ENCODE measurements around the gene WDR45B. TPM values are rescaled to one million over a fixed set of nuclear protein-coding genes. Genes with fewer than 3 reads are reported as not detected.
A peak's percentile ranks its signal among the peaks of the same experiment; 100 is the strongest.

WDR45B gene
- total RNA-seq, 1 donor from 2014 or later: 26.6 TPM

DNA sequence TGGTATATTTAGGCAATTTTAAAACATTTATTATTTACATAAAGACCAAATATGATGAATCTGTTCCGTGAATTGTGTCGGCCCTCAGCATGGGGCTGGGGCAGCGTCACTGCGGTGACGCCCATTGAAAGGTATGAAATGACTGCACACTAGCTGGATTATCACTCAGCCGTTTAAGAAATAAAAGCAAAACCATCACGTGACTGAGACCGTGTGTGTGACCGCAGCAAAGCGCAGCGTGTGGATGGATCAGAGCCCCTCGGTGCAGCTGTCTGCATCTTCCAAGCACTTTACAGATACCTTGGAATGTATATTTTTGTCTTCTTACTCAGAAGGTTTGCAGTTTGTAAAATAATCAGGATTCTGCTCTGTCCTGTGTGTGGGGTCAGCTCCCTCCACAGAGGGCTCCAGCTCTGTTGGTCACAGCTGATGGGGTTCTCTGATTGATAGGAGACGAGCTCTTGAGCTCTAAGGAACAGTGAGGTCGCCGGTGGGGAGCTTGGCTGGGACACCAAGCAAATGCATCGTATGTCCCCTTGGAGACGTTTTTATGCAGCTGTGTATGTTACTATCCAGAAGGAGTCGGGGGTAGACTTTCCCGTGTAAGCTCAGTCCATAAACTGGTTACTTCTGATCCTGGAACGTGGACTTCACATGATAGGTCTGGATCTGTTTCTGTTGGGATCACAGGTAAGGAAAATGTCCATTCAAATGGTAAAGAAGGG is 45.1 kb downstream of the WDR45B start:
- DNase-seq (ENCODE audit: low spot score) (no peak), ATAC-seq (no peak)

DNA sequence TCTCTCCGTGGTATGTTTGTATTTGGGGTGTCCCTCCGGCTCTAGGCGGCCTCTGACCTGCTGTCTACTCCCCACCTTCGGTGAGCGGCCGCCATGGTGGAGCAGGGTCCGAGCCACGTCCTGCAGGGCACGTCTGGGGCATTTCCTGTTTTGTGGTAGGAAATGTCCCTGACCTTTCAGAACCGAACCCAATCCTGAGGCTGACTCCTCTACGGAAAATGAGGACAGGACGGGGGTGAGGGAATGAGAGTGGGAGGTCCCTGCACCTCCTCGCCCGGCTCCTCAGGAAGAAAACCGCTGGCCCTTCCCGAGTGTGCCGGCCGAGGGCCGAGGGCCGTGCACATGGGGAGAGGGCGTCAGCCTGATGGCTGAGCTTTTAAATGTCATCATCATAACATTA is 45.8 kb downstream of the WDR45B start:
- no peak for ATAC-seq
- no peak for DNase-seq (ENCODE audit: low spot score)

- DNase-seq (ENCODE audit: low spot score) (no peak), ATAC-seq (no peak)
Measured at GRCh38 chr17:82601447-82602000, 46.7 kb downstream of the WDR45B start.

DNA sequence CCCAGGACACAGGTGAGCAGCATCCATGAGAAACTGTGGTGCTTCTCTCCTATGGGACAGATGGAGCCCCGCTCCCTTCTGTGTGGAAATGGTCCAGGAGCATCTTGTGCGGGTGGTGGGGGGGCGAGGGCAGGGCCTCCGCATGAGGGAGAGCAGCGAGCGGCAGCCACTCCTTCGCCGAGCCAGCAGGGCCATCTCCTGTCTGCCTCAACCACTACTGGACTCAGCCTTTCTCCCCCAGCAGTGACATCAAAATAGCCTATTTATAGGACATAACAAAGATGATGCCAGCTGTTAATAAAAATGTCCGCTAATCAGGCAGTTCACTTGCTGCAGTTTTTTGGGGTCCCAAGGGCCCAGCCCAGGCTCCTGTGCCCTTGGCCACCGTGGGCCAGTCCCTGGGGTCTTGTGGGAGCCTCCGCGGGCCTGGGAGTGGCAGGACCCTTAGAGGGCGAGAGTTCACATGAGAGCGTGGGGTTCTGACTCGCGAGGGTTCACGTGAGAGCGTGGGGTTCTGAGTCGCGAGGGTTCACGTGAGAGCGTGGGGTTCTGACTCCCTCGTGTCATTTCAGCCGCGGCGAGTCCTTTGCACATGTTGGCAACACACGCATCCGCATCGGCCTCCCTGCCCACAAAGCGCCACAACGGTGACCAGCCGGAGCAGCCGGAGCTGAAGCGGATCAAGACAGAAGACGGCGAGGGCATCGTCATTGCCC is 47.4 kb downstream of the WDR45B start:
- ATAC-seq (no peak), DNase-seq (ENCODE audit: low spot score) (no peak)

GRCh38 chr17:82599674-82600661 is 48.3 kb downstream of the WDR45B start:
- ATAC-seq (no peak), DNase-seq (ENCODE audit: low spot score) (no peak)

DNA sequence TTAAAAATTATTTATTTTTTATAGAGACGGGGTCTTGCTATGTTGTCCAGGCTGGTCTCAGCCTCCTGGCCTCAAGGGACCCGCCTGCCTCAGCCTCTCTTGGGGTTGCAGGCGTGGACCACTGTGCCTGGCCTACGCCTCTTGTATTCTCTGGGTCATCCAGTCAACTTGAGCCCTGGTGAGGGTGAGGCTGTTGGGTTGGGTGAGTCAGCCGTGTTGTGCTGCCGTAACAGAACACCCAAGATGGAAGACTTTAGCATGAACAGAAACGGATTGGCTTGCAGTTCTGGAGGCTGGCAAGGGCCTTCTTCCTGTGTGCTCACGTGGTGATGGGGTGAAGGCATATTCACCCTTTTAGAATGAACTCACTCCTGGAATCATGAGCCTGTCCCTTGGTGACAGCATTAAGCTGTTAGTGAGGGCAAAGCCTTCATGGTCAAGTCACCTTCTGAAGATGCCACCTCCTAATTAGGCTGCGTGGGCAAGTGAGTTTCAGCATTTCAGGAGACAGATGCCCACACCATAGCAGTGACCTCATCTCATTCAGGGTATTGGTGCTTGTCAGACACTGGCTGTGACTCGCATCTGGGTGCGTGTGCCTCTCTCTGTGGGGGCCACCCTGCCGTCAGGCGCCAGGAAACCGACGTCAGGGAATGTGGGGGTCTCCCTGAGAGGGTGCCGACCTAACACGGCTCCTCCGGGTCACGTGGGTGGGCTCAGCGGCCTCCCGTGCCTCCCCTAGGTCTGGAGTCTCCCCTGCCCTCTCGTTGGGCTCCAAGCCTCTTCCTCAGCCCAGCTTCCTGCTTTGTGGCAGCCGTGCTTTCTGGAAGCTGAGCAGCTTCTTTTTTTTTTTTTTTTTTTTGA is 49.8 kb downstream of the WDR45B start:
- DNase-seq (ENCODE audit: low spot score): no peak
- ATAC-seq: peak; percentile 7

DNA sequence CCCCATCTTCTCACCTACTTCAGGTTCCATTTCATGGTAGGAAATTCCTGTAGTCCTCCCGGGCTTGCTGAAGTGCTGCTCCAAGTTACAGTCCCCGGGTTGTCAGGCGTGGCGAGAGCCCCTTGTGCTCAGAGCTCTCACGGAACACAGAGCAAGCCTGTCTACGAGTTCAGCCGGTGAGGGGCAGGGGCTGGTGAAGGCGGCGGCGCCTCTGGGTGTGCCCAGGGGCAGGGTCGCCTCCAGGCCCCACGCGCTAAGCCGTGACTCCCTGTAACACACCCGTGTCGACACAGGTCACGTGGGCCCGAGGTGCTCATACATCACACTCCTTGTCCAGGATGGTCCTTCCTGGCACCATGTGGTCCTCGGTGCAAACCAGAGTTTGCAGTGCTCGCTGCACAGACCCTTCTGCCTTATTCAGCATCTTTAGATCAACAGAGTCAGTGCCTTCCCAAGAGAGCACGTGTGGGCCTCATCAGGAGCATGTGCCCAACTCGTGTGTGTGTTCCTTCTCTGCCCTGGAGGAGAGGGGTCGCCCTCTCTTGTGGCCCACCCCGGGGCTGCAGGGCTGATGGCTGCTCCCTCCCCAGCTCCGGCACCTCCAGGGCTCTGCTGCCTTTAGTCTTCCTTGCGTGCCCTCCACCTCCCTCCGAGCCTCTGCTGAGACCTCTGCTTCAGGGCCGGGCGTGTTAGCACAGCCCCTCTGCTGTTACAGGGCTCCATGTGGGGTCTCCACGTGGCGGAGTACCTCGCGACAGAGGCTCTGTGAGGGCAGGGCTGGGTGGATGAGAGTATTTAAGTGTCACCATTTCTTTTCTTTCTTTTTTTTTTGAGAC is 51.2 kb downstream of the WDR45B start:
- ATAC-seq: no peak

DNA sequence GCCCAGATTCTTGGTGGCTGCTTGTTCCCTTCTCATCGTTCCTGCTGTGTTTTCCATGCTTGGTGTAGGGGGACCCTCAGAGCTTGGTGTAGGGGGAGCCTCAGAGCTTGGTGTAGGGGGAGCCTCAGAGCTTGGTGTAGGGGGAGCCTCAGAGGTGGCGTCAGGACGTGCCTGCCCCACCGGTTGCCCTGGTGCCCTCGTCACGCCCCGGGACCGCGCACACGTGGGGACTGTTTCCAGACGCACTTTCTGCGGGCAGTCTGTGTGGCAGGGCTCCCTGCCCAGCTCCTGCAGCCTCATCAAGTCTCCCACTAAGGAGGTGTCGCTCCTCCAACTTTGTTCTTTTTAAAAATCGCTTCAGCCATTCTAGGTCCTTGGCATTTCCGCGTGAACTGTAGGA is 51.9 kb downstream of the WDR45B start:
- ATAC-seq: no peak

More for the DNA sequence above, 51.2 kb downstream of the WDR45B start:
- DNase-seq (ENCODE audit: low spot score): no peak

DNA sequence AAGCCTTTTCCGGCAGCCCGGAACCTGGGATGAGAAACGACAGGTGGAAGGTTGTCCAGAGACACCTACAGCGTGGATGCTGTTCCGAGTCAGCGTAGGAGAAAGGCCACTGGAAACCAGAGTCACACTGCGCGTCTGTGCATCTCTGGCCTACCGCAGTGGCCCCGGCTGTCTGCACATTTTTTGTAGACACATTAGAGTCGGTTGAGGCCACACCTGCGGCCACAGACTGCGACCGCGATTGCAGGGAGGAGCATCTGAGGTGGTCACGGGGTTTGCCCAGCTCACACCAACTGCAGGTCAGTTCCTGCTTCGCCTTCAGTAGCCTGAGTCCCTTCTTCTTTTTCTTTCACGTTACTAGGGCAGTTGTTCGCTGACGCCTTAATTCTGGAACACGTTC is 52.4 kb downstream of the WDR45B start:
- DNase-seq (ENCODE audit: low spot score) (no peak), ATAC-seq (no peak)

More for the DNA sequence above, 51.9 kb downstream of the WDR45B start:
- no peak for DNase-seq (ENCODE audit: low spot score)

DNA sequence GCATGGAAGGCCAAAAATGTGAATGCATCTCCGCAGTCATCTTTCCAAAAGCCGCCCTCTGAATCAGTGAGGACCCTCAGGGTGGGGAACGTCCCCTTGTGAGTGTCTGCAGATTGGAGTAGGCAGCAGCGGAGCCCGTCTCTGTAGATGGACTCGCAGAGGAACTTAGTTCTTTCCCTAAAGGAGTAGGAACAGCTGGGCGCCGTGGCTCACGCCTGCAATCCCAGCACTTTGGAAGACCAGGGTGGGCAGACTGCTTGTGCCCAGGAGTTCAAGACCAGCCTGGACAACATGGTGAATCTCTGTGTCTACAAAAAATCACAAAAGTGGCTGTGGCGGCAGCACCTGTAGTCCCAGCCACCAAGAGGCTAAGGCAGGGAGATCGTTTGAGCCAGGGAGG is 53.7 kb downstream of the WDR45B start:
- ATAC-seq: no peak
- DNase-seq (ENCODE audit: low spot score): no peak

GRCh38 chr17:82593590-82594087 is 54.6 kb downstream of the WDR45B start:
- ATAC-seq (peak; percentile 2), DNase-seq (ENCODE audit: low spot score) (no peak)

DNA sequence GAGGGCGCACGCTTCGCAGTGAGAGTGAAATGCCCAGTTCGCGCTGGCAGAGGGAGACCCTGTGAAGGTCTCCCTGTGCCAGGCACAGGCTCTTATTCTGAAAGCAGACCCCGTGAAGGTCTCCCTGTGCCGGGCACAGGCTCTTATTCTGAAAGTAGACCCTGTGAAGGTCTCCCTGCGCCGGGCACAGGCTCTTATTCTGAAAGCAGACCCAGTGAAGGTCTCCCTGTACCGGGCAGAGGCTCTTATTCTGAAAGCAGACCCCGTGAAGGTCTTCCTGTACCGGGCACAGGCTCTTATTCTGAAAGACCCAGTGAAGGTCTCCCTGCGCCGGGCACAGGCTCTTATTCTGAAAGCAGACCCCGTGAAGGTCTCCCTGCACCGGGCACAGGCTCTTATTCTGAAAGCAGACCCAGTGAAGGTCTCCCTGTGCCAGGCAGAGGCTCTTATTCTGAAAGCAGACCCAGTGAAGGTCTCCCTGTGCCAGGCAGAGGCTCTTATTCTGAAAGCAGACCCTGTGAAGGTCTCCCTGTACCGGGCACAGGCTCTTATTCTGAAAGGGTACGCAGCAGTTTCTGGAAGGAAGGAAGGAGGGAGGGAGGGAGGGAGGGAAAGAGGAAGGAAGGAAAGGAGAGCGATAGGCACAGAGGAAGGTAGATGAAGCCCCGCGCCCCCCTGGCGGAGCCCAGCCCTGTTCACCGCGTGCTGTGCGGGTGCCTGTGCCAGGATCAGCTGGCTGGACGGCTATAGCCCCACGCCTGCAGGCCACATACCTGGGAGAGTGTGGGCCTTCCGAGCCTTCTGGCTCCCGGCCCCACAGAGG is 55.3 kb downstream of the WDR45B start:
- ATAC-seq (peak; percentile 72), DNase-seq (ENCODE audit: low spot score) (peak; percentile 80)

DNA sequence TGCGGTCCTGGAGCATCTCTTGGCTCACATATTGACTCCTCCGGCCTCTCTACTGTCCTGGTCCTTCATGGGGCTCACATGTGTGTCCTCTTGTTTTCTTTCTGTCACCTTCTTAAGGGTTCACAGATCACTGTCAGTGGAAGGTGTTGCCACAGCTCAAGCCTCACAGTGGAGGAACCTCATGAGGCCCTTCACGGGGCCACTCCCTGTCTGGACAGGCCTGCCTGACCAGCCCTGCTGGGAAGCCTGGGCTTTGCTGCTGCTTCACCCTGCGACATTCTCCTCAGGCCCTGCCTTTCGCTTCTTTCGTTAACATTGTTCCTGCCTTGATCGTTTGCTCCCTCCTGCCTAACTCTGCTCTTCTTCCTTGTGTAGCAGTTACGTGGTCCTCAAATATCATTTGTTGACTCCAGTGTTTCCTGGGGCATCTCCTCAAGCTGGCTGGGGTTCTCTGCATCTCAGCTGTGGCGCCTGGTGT is 55.9 kb downstream of the WDR45B start:
- ATAC-seq: peak; percentile 24
- no peak for DNase-seq (ENCODE audit: low spot score)

DNA sequence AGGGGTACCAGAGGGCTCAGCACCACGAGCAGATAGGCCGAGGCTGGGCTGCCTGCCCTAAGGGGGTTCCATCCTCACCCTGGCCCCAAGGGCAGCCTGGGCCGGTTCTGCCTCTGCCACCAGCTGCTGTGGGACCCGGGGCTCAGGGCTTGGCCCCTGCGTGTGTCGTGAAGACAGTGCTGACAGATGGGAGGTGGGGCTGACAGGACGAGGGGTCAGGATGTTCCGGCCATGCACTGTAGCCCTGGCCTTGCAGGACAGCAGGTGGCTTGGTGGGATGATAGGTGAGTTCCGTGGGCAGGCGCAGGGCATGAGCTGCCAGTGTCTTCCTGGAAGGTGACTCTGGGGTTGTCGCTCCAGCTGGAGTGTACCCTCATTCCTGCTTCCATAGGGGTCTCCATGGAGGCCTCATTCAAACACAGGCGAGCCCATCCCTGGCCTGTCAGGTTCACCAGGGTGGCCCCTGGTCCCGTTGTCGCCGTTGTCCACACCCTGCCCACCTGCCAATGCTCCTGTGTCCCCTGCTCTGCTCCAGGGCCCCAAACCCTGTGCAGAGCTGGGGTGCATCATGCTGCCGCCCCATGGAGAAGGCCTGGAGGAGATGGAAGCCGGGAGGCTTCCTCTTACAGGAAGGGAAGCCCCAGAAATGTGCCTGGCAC is 57.2 kb downstream of the WDR45B start:
- DNase-seq (ENCODE audit: low spot score) (no peak), ATAC-seq (no peak)

DNA sequence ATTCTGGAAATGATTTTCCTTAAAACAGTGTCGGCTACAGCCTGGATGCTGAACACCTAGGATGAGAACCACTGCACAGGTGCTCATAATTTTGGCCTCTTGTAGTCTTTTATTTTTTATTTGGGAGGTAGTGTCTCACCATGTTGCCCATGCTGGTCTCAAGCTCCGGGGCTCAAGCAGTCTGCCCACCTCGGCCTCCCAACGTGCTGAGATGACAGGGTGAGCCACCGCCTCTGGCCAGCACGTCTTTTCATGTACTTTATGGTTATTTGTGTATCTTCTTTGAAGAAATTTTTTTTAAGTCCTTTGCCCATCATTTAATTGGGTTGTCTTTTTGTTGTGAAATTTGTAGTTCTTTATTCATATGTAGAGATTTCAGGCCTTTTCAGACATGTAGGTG is 58.0 kb downstream of the WDR45B start:
- ATAC-seq (no peak), DNase-seq (ENCODE audit: low spot score) (no peak)

- DNase-seq (ENCODE audit: low spot score): no peak
- ATAC-seq: no peak
Measured at GRCh38 chr17:82589851-82590180, 58.4 kb downstream of the WDR45B start.
